ENCODE results near the gene MAPK8IP1.

DNA sequence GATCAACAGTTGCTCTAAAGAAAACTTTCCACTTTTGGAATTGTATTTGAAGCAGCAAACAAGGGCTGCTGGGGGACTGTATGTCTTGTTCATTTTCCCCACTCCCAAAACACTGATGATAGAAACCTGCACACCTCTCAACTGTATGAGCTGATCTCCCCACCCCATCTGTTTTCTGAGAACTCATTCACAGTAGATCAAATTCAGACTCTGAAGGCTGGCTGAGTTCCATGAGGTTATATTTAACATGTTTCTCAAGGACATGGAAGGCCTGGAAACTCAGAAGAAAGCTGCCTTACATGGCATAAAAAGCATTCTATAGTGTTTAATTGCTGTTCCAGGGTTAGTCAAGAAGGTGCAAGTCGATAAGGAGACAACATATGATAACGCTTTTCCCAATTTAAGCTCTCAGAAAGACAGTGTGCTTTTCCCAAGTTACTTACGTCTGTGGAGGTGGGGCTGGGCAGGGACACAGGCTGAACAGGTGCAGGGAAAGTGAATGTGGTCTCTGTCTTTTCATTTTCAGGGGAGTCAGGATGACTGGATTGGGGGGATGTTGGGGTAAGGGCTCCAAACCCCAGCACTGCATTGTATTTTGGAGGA lies 60.0 kb downstream of the MAPK8IP1 start:
- TF ChIP-seq, protein P1, sequence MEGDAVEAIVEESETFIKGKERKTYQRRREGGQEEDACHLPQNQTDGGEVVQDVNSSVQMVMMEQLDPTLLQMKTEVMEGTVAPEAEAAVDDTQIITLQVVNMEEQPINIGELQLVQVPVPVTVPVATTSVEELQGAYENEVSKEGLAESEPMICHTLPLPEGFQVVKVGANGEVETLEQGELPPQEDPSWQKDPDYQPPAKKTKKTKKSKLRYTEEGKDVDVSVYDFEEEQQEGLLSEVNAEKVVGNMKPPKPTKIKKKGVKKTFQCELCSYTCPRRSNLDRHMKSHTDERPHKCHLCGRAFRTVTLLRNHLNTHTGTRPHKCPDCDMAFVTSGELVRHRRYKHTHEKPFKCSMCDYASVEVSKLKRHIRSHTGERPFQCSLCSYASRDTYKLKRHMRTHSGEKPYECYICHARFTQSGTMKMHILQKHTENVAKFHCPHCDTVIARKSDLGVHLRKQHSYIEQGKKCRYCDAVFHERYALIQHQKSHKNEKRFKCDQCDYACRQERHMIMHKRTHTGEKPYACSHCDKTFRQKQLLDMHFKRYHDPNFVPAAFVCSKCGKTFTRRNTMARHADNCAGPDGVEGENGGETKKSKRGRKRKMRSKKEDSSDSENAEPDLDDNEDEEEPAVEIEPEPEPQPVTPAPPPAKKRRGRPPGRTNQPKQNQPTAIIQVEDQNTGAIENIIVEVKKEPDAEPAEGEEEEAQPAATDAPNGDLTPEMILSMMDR (IDR thresholded peaks at IDR 0.05): no peak
- no peak for TF ChIP-seq POLR2A (IDR thresholded peaks at IDR 0.05)

All from suprapubic skin (tissue), 3 donors.